Hepatocyte (in vitro differentiated cells): ENCODE measurements around the gene KRTAP19-1. TPM values are rescaled to one million over a fixed set of nuclear protein-coding genes. Genes with fewer than 3 reads are reported as not detected.
A peak's percentile ranks its signal among the peaks of the same experiment; 100 is the strongest.
"Not testable (repeated sequence)": the region's sequence is repeated elsewhere in the genome, so short reads cannot be mapped to it uniquely, and the experiment has no call there.

Experiments
- DNase-seq: peaks from one replicate; pipeline ENCODE4 v3.0.0-alpha.2; 2016; ENCODE audit warnings: low spot score
- H2AFZ ChIP-seq: fragments of 200-600 bp; sonication (generic); 2 replicates; pipeline ENCODE4 v1.6.0; 2016; ENCODE audit warnings: antibody characterized with exemption, mild to moderate bottlenecking
- H3K27ac ChIP-seq: fragments of 200-600 bp; sonication (generic); 2 replicates; pipeline ENCODE4 v1.5.1; 2016; ENCODE audit warnings: mild to moderate bottlenecking
- H3K27me3 ChIP-seq: fragments of 200-600 bp; sonication (generic); 2 replicates; pipeline ENCODE4 v1.6.1; 2016
- H3K36me3 ChIP-seq: fragments of 200-600 bp; sonication (generic); replicated peaks from 2 replicates; pipeline ENCODE4 v1.5.1; 2016; ENCODE audit warnings: low read depth; ENCODE audit not compliant: insufficient read depth
- H3K4me1 ChIP-seq: fragments of 200-600 bp; sonication (generic); 2 replicates; pipeline ENCODE4 v1.5.1; 2016; ENCODE audit warnings: mild to moderate bottlenecking, moderate library complexity; ENCODE audit not compliant: insufficient read depth
- H3K4me2 ChIP-seq: fragments of 200-600 bp; sonication (generic); 2 replicates; pipeline ENCODE4 v1.6.0; 2016
- H3K4me3 ChIP-seq: fragments of 200-600 bp; sonication (generic); 2 replicates; pipeline ENCODE4 v1.5.1; 2016; ENCODE audit warnings: mild to moderate bottlenecking
- H3K79me2 ChIP-seq: fragments of 200-600 bp; sonication (generic); 2 replicates; pipeline ENCODE4 v1.6.0; 2017; ENCODE audit warnings: mild to moderate bottlenecking
- H3K9me2 ChIP-seq: fragments of 200-600 bp; sonication (generic); replicated peaks from 2 replicates; pipeline ENCODE4 v1.6.0; 2017; ENCODE audit warnings: mild to moderate bottlenecking; ENCODE audit not compliant: insufficient read depth
- H3K9me3 ChIP-seq: fragments of 200-600 bp; sonication (generic); 2 replicates; pipeline ENCODE4 v1.5.1; 2016; ENCODE audit warnings: low read depth, mild to moderate bottlenecking
- H4K20me1 ChIP-seq: fragments of 200-600 bp; sonication (generic); 2 replicates; pipeline ENCODE4 v1.6.0; 2016; ENCODE audit warnings: mild to moderate bottlenecking; ENCODE audit not compliant: insufficient read depth, poor library complexity, severe bottlenecking
- CTCF ChIP-seq: fragments of 200-600 bp; sonication (generic); IDR thresholded peaks from 2 replicates; pipeline ENCODE4 v1.5.1; 2016; ENCODE audit warnings: antibody characterized with exemption, mild to moderate bottlenecking; ENCODE audit not compliant: poor library complexity
- EZH2 ChIP-seq: fragments of 200-600 bp; sonication (generic); IDR thresholded peaks from 2 replicates; pipeline ENCODE4 v1.6.1; 2016; ENCODE audit warnings: antibody characterized with exemption, mild to moderate bottlenecking, borderline replicate concordance
- EZH2phosphoT487 ChIP-seq: fragments of 200-600 bp; sonication (generic); IDR thresholded peaks from one replicate; pipeline ENCODE4 v1.6.1; 2018; ENCODE audit warnings: antibody characterized with exemption, mild to moderate bottlenecking, low read depth, moderate library complexity; ENCODE audit not compliant: unreplicated experiment, severe bottlenecking
- WGBS: methylation state at CpG from one replicate; pipeline ENCODE4 v1.1.6; 2016; ENCODE audit warnings: low lambda C conversion rate; ENCODE audit errors: missing lambda C conversion rate; 5-methylcytosine and 5-hydroxymethylcytosine counted together
- polyA plus RNA-seq: library from polyadenylated mRNA; unstranded; fragments of >200 nt; fragmentation: Nextera tagmentation; extraction: Ambion mirVana; gene quantifications from 2 replicates; pipeline ENCODE4 v1.2.1, GENCODE V29; 2016
- total RNA-seq: library from RNA; depleted of rRNA; stranded (reverse); fragments of >200 nt; gene quantifications from 2 replicates; pipeline ENCODE4 v1.2.3, GENCODE V29; 2014

The KRTAP19-1 gene
- total and polyA plus RNA-seq, 2 experiments from 2014 or later: not detected

DNA sequence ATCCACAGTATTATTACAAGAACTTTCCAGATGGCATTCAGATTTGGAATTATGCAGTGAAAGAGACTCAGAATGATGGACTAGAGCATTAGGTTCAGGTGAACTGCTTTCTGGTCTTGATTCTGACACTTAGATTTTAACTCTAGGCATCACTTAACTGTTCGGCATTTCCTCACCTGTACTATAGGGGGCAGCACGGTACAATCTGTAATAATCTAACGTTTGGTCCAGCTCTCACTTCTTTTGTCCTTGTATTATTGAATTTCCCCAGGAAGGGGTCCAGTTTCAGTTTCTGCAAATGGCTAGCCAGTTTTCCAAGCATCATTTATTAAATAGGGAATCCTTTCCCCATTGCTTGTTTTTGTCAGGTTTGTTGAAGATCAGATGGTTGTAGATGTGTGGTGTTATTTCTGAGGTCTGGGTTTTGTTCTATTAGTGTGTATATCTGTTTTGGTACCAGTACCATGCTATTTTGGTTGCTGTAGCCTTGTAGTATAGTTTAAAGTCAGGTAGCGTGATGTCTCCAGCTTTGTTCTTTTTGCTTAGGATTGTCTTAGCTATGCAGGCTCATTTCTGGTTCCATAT is 25.5 kb upstream of the KRTAP19-1 start:
- DNase-seq: peak; percentile 22
- not testable (repeated sequence) for H3K27ac ChIP-seq, H3K4me3 ChIP-seq, H3K9me3 ChIP-seq, H3K27me3 ChIP-seq, H3K79me2 ChIP-seq, H2AFZ ChIP-seq, H3K4me2 ChIP-seq, H4K20me1 ChIP-seq, H3K36me3 ChIP-seq, H3K9me2 ChIP-seq, H3K4me1 ChIP-seq
- TF ChIP-seq CTCF: peak; percentile 38
- WGBS: 24% methylated on average over 4 of the region's 4 CpGs

DNA sequence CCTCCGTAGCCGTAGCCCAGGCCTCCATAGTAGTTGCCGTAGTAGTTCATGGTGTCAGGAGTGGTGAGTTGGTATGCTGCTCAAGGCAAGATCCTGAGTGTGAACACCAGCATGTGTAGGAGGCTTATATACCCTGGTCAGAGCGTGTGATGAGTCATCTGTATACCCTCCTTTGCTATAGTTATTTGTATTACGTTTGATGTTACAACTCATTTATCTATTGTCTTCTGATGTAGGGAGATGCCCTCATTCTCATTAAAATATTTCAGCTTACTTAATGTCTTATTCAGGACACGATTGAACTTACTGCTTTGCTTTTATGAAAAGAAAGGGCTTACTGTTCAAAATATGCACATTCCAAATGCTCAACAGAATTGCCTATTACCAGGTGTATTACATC is 21.9 kb upstream of the KRTAP19-1 start, which contains the start of gene KRTAP19-5:
Gene KRTAP19-5 (minus strand): TSS at position 101 of the 400 bp plus-strand sequence. CDS start 51 bp downstream, at position 50.
- WGBS: 91% methylated on average over 6 of the region's 6 CpGs
- TF ChIP-seq EZH2: no peak
- no peak for TF ChIP-seq EZH2phosphoT487
- no peak for TF ChIP-seq CTCF

DNA sequence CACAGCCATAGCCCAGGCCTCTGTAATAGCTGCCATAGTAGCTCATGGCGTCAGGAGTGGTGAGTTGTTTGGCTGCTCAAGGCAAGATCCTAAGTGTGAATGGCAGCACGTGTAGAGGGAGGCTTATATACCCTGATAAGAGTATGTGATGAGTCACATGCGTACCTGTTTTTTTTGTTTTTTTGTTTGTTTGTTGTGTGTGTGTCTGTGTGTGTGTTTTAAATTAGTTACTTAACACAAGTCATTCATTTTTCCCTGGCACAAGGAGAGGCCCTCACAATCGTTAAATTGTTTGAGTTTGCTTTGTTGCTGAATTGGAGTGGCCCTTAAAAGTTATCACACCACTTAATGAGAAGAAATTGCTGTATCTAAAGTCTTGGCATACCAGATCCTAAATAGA is 16.9 kb upstream of the KRTAP19-1 start, which contains the start of gene KRTAP19-4:
Gene KRTAP19-4 (minus strand): TSS at position 101 of the 400 bp plus-strand sequence. CDS start 55 bp downstream, at position 46.
- Histone ChIP-seq H3K4me1 (no peaks in the 10 kb centered on the region), H3K79me2 (no peaks in the 10 kb centered on the region), H3K4me3 (no peak within 1 kb of the TSS), H3K4me2 (no peak within 1 kb of the TSS), H3K27ac (no peak within 1 kb of the TSS), H2AFZ (no peak within 1 kb of the TSS), H4K20me1 (no peaks in the 10 kb centered on the region), H3K27me3 (no peaks in the 10 kb centered on the region), H3K9me3 (no peaks in the 10 kb centered on the region), H3K36me3 (no peaks in the 10 kb centered on the region), H3K9me2 (no peaks in the 10 kb centered on the region)
- no peak for DNase-seq
- WGBS: 68% methylated on average over 4 of the region's 4 CpGs
- no peak for TF ChIP-seq CTCF
- TF ChIP-seq EZH2phosphoT487: no peak
- no peak for TF ChIP-seq EZH2

More for the DNA sequence above, 21.9 kb upstream of the KRTAP19-1 start, which contains the start of gene KRTAP19-5:
- H3K36me3 ChIP-seq: no peaks in the 10 kb centered on the region
- H3K27me3 ChIP-seq: no peaks in the 10 kb centered on the region
- no peak within 1 kb of the TSS for H2AFZ ChIP-seq
- no peaks in the 10 kb centered on the region for H3K9me3 ChIP-seq
- no peaks in the 10 kb centered on the region for H3K79me2 ChIP-seq
- H3K4me3 ChIP-seq: no peak within 1 kb of the TSS
- no peak within 1 kb of the TSS for H3K27ac ChIP-seq
- no peaks in the 10 kb centered on the region for H4K20me1 ChIP-seq
- no peaks in the 10 kb centered on the region for H3K9me2 ChIP-seq
- no peaks in the 10 kb centered on the region for H3K4me1 ChIP-seq
- DNase-seq: no peak
- H3K4me2 ChIP-seq: no peak within 1 kb of the TSS
